ENCODE measurements around the gene ASF1B.

GRCh38 chr19:14181906-14182305, 45.5 kb upstream of the ASF1B start:
- TF ChIP-seq SUZ12 (IDR thresholded peaks at IDR 0.05; ENCODE audit: extremely low read depth, insufficient read depth, insufficient read length) = no peak
- TF ChIP-seq YY1 (IDR thresholded peaks at IDR 0.05; ENCODE audit: insufficient read depth, insufficient read length) = no peak
- TF ChIP-seq ZNF274 (IDR thresholded peaks at IDR 0.05; ENCODE audit: low read depth, low read length) = no peak

All from NT2/D1 (cell line).